HEK293 (cell line): ENCODE measurements around the gene SH3BP2.

Source experiments
- CTCF ChIA-PET: fragments of 350-600 bp; formaldehyde crosslinking; extraction: SDS; loops from one replicate; lab custom pipeline; 2021; ENCODE audit warnings: antibody characterized with exemption; lab: Yijun Ruan, JAX
- POLR2A ChIA-PET: fragments of 300-600 bp; formaldehyde crosslinking; extraction: SDS; loops from one replicate; lab custom pipeline; 2020; ENCODE audit warnings: antibody characterized with exemption, inconsistent platforms; lab: Yijun Ruan, JAX
- H3K27ac ChIP-seq: fragments of 200-500 bp; sonication (Bioruptor generic); 2 replicates; pipeline ENCODE4 v1.5.1; 2014; ENCODE audit warnings: low read depth, low read length, control low read depth, inconsistent platforms; ENCODE audit errors: extremely low read depth
- H3K36me3 ChIP-seq, 2 experiments: fragments of 200-500 bp in 1 of 2; sonication (Bioruptor generic) in 1 of 2; 1 replicate in 1 of 2; 2 replicates in 1 of 2; pipeline ENCODE4 v1.5.1; 2014 to 2017; ENCODE audit warnings: inconsistent platforms in 2 of 2, low read length in 2 of 2; ENCODE audit not compliant: control insufficient read depth in 2 of 2, insufficient read depth in 1 of 2
- H3K4me1 ChIP-seq: fragments of 200-500 bp; sonication (Bioruptor generic); 2 replicates; pipeline ENCODE4 v1.5.1; 2014; ENCODE audit warnings: mild to moderate bottlenecking, low read length, inconsistent platforms; ENCODE audit not compliant: control insufficient read depth, insufficient read depth
- H3K4me3 ChIP-seq: 2 replicates; pipeline ENCODE4 v1.5.1; 2011; ENCODE audit warnings: low read depth, mild to moderate bottlenecking, control low read depth, low read length, moderate library complexity
- H3K9me3 ChIP-seq: fragments of 200-500 bp; sonication (Bioruptor generic); 2 replicates; pipeline ENCODE4 v1.5.1; 2014; ENCODE audit warnings: low read depth, low read length, inconsistent platforms; ENCODE audit not compliant: control insufficient read depth, insufficient read depth
- BCL11B ChIP-seq: fragments of 450-650 bp; formaldehyde crosslinking; IDR thresholded peaks from 2 replicates; pipeline ENCODE4 v1.5.1; 2016; ENCODE audit warnings: low read depth, missing biosample characterization, missing genetic modification characterization
- KLF8 ChIP-seq: fragments of 450-650 bp; formaldehyde crosslinking; IDR thresholded peaks from 2 replicates; pipeline ENCODE4 v1.5.1; 2016; ENCODE audit warnings: missing biosample characterization, missing genetic modification characterization
- MZF1 ChIP-seq: fragments of 450-650 bp; formaldehyde crosslinking; IDR thresholded peaks from 2 replicates; pipeline ENCODE4 v1.5.1; 2017; ENCODE audit warnings: missing biosample characterization, missing genetic modification characterization, borderline replicate concordance
- SALL2 ChIP-seq: fragments of 450-650 bp; formaldehyde crosslinking; IDR thresholded peaks from 2 replicates; pipeline ENCODE4 v1.5.0; 2017; ENCODE audit warnings: missing biosample characterization, mild to moderate bottlenecking, missing genetic modification characterization, borderline replicate concordance
- WT1 ChIP-seq: fragments of 450-650 bp; formaldehyde crosslinking; IDR thresholded peaks from 2 replicates; pipeline ENCODE4 v1.5.1; 2016; ENCODE audit warnings: missing biosample characterization, missing genetic modification characterization
- ZBTB17 ChIP-seq: fragments of 450-650 bp; formaldehyde crosslinking; IDR thresholded peaks from 2 replicates; pipeline ENCODE4 v1.5.1; 2016; ENCODE audit warnings: missing biosample characterization, missing genetic modification characterization
- ZBTB6 ChIP-seq: fragments of 450-650 bp; formaldehyde crosslinking; IDR thresholded peaks from 2 replicates; pipeline ENCODE4 v1.5.1; 2017; ENCODE audit warnings: missing biosample characterization, missing genetic modification characterization
- ZNF239 ChIP-seq: fragments of 450-650 bp; formaldehyde crosslinking; IDR thresholded peaks from 2 replicates; pipeline ENCODE4 v1.5.1; 2016; ENCODE audit warnings: missing biosample characterization, missing genetic modification characterization
- ZNF280D ChIP-seq: fragments of 450-650 bp; formaldehyde crosslinking; IDR thresholded peaks from 2 replicates; pipeline ENCODE4 v1.5.1; 2016; ENCODE audit warnings: missing biosample characterization, missing genetic modification characterization
- ZNF398 ChIP-seq: fragments of 450-650 bp; formaldehyde crosslinking; IDR thresholded peaks from 2 replicates; pipeline ENCODE4 v1.5.1; 2017; ENCODE audit warnings: missing biosample characterization, missing genetic modification characterization
- ZNF423 ChIP-seq: fragments of 450-650 bp; formaldehyde crosslinking; IDR thresholded peaks from 2 replicates; pipeline ENCODE4 v1.5.1; 2016; ENCODE audit warnings: missing biosample characterization, missing genetic modification characterization
- ZNF510 ChIP-seq: fragments of 450-650 bp; formaldehyde crosslinking; IDR thresholded peaks from 2 replicates; pipeline ENCODE4 v1.5.1; 2018; ENCODE audit warnings: mild to moderate bottlenecking, missing genetic modification characterization, missing biosample characterization; ENCODE audit not compliant: insufficient replicate concordance
- ZNF654 ChIP-seq: fragments of 450-650 bp; formaldehyde crosslinking; IDR thresholded peaks from 2 replicates; pipeline ENCODE4 v1.5.1; 2016; ENCODE audit warnings: low read depth, missing biosample characterization, missing genetic modification characterization
- ZNF792 ChIP-seq: fragments of 450-650 bp; formaldehyde crosslinking; IDR thresholded peaks from 2 replicates; pipeline ENCODE4 v1.5.1; 2016; ENCODE audit warnings: missing biosample characterization, missing genetic modification characterization
- TF ChIP-seq, protein P1 (sequence below): sonication (generic); formaldehyde crosslinking; IDR thresholded peaks from 2 replicates; pipeline ENCODE4 v1.8.1; 2022; ENCODE audit warnings: mild to moderate bottlenecking, moderate library complexity, missing genetic modification reagents
- TF ChIP-seq, protein P2 (sequence below): fragments of 450-650 bp; formaldehyde crosslinking; IDR thresholded peaks from 2 replicates; pipeline ENCODE4 v1.5.1; 2016; ENCODE audit warnings: missing biosample characterization, missing genetic modification characterization
- TF ChIP-seq, protein P3 (sequence below): fragments of 450-650 bp; formaldehyde crosslinking; IDR thresholded peaks from 2 replicates; pipeline ENCODE4 v1.5.1; 2016; ENCODE audit warnings: missing biosample characterization, missing genetic modification characterization

SH3BP2 gene

GRCh38 chr4:2817137-2817536 lies 24.3 kb downstream of the SH3BP2 start:
- CTCF ChIA-PET: no interaction called here

GRCh38 chr4:2817701-2818350 lies 24.9 kb downstream of the SH3BP2 start:
- CTCF ChIA-PET: no interaction called here
- POLR2A ChIA-PET: interaction anchor here (1.1 kb wide), 1 partner anchor 282 kb away, joined by 3 read pairs; the partner anchor contains the start of gene FAM193A
- H3K4me1 ChIP-seq: no peaks in the 10 kb centered on the region
- no peaks in the 10 kb centered on the region for H3K9me3 ChIP-seq
- peak overlapping the region; percentile 56 for H3K4me3 ChIP-seq
- peak overlapping the region; percentile 87; the same call in 1 of the 2 replicates for H3K27ac ChIP-seq
- H3K36me3 ChIP-seq: peaks cover 0 to 23% of the 10 kb centered on the region in 2 experiments; a peak in 1 of 3 replicates
- TF ChIP-seq ZNF280D: no peak
- TF ChIP-seq, protein P1, sequence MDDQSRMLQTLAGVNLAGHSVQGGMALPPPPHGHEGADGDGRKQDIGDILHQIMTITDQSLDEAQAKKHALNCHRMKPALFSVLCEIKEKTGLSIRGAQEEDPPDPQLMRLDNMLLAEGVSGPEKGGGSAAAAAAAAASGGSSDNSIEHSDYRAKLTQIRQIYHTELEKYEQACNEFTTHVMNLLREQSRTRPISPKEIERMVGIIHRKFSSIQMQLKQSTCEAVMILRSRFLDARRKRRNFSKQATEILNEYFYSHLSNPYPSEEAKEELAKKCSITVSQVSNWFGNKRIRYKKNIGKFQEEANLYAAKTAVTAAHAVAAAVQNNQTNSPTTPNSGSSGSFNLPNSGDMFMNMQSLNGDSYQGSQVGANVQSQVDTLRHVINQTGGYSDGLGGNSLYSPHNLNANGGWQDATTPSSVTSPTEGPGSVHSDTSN (CRISPR knock-in tag): no peak
- TF ChIP-seq, protein P2, sequence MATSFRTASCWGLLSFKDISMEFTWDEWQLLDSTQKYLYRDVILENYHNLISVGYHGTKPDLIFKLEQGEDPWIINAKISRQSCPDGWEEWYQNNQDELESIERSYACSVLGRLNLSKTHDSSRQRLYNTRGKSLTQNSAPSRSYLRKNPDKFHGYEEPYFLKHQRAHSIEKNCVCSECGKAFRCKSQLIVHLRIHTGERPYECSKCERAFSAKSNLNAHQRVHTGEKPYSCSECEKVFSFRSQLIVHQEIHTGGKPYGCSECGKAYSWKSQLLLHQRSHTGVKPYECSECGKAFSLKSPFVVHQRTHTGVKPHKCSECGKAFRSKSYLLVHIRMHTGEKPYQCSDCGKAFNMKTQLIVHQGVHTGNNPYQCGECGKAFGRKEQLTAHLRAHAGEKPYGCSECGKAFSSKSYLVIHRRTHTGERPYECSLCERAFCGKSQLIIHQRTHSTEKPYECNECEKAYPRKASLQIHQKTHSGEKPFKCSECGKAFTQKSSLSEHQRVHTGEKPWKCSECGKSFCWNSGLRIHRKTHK (tag by site-specific recombination): no peak
- TF ChIP-seq ZNF792 (tag by site-specific recombination): no peak
- no peak for TF ChIP-seq ZNF510 (tag by site-specific recombination)
- no peak for TF ChIP-seq ZNF654 (tag by site-specific recombination)
- TF ChIP-seq KLF8 (tag by site-specific recombination): peak; percentile 46; the same call in 1 of the 2 replicates
- TF ChIP-seq MZF1: no peak
- no peak for TF ChIP-seq ZNF398 (tag by site-specific recombination)
- no peak for TF ChIP-seq ZNF423
- no peak for TF ChIP-seq ZBTB17
- TF ChIP-seq SALL2 (tag by site-specific recombination): no peak
- no peak for TF ChIP-seq ZBTB6 (tag by site-specific recombination)
- 0 out of 2 replicates have a peak, but pooled peaks have one; percentile 10 for TF ChIP-seq WT1 (tag by site-specific recombination)
- no peak for TF ChIP-seq BCL11B (tag by site-specific recombination)

More at GRCh38 chr4:2817137-2817536, 24.3 kb downstream of the SH3BP2 start:
- no peaks in the 10 kb centered on the region for H3K9me3 ChIP-seq
- no peak overlapping the region for H3K27ac ChIP-seq
- no peaks in the 10 kb centered on the region for H3K4me1 ChIP-seq
- peaks cover 0 to 16% of the 10 kb centered on the region in 2 experiments; a peak in 1 of 3 replicates for H3K36me3 ChIP-seq
- peak; percentile 66 for TF ChIP-seq ZNF398 (tag by site-specific recombination)
- 0 out of 2 replicates have a peak, but pooled peaks have one; percentile 44 for TF ChIP-seq ZNF239 (tag by site-specific recombination)
- TF ChIP-seq, protein P3, sequence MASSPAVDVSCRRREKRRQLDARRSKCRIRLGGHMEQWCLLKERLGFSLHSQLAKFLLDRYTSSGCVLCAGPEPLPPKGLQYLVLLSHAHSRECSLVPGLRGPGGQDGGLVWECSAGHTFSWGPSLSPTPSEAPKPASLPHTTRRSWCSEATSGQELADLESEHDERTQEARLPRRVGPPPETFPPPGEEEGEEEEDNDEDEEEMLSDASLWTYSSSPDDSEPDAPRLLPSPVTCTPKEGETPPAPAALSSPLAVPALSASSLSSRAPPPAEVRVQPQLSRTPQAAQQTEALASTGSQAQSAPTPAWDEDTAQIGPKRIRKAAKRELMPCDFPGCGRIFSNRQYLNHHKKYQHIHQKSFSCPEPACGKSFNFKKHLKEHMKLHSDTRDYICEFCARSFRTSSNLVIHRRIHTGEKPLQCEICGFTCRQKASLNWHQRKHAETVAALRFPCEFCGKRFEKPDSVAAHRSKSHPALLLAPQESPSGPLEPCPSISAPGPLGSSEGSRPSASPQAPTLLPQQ (tag by site-specific recombination): no peak
- no peak overlapping the region for H3K4me3 ChIP-seq
- POLR2A ChIA-PET: no interaction called here
